GM23248 (cell line): ENCODE data around the gene EPG5.

ENCODE experiments used
- EZH2 ChIP-seq: fragments of 200-600 bp; sonication (generic); IDR thresholded peaks from 2 replicates; pipeline ENCODE4 v1.6.1; 2018; ENCODE audit warnings: antibody characterized with exemption, mild to moderate bottlenecking; ENCODE audit not compliant: insufficient read depth, poor library complexity, severe bottlenecking
- EZH2phosphoT487 ChIP-seq: fragments of 200-600 bp; sonication (generic); IDR thresholded peaks from 2 replicates; pipeline ENCODE4 v1.6.1; 2018; ENCODE audit warnings: antibody characterized with exemption, moderate library complexity, mild to moderate bottlenecking, low read depth; ENCODE audit not compliant: insufficient read depth

DNA sequence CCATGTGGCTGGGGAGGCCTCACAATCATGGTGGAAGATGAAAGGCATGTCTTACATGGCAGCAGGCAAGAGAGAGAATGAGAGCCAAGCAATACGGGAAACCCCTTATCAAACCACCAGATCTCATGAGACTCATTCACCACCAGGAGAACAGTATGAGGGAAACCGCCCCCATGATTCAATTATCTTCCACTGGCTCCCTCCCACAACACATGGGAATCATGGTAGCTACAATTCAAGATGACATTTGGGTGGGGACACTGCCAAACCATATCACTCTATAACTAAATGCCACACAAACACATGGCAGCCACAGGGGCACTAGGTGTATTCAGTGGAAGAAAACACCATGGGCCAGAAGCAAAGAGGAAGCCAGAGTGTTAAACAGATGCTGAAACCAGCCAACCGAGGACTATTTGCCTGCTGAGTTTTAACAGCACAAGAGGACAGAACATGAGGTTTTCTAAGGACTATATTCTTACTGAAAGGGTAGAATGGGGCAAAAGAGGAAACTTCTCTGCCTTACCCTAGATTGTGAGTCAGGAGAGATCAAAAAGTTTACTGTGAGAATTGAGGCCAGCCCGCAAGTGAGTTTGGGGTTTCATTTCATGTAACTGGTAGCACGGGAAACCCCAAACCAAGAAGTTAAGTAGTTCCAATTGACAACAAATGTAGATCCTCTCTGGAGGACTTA, 92.5 kb downstream of the EPG5 start:
- TF ChIP-seq EZH2 (no peak), EZH2phosphoT487 (no peak)
